Pancreas (tissue), 10 donors: Measurements from ENCODE around the gene CRAMP1. TPM values are rescaled to one million over a fixed set of nuclear protein-coding genes. Genes with fewer than 3 reads are reported as not detected.

Source experiments
- ATAC-seq, 4 donors: fragments of 200-7000 bp; cut with Tn5 transposase; one replicate each; pipeline versions ENCODE4 v1.8.0 to v1.9.1; 2020; ENCODE audit warnings: mild to moderate bottlenecking in 4 of 4, moderate library complexity in 4 of 4
- DNase-seq, 6 donors: peaks; one replicate each; pipeline ENCODE4 v3.0.0-alpha.2; 2020
- FAIRE-seq: peaks from 2 replicates; lab custom pipeline; 2012; peaks lifted over from hg19 to GRCh38; lab: Jason Lieb, UNC
- H3K27ac ChIP-seq, 4 donors: fragments of 200-600 bp; sonication (generic); 1 replicate in 3 of 4; 2 replicates in 1 of 4; pipeline versions ENCODE4 v1.5.0 to v1.8.0; 2020
- H3K27me3 ChIP-seq, 4 donors: fragments of 200-600 bp; one replicate each; pipeline ENCODE4 v1.8.0; 2021
- H3K36me3 ChIP-seq, 3 donors: fragments of 200-600 bp; sonication (generic) in 1 of 3; one replicate each; pipeline versions ENCODE4 v1.5.0 to v1.8.0; 2020 to 2021
- H3K4me1 ChIP-seq, 3 donors: fragments of 200-600 bp; one replicate each; pipeline ENCODE4 v1.8.0; 2021
- H3K4me3 ChIP-seq, 4 donors: fragments of 200-600 bp; sonication (generic) in 2 of 4; one replicate each; pipeline versions ENCODE4 v1.5.0 to v1.8.0; 2020 to 2021
- H3K9me3 ChIP-seq, 4 donors: fragments of 200-600 bp; one replicate each; pipeline ENCODE4 v1.8.0; 2021
- WGBS, 2 donors: extraction: QIAGEN DNeasy Blood & Tissue Kit; methylation state at CpG; one replicate each; pipeline ENCODE4 v1.1.7; 2013; 5-methylcytosine and 5-hydroxymethylcytosine counted together
- intact Hi-C, 3 donors: fragments of 100-400 bp; cut with DNase I; formaldehyde crosslinking; loops; one replicate each; pipeline versions ENCODE4 v1.11.1 to v1.14.2; 2022
- polyA plus RNA-seq, 2 donors: library from polyadenylated mRNA; stranded (reverse); fragments of 200-250 nt; gene quantifications; one replicate each; pipeline ENCODE4 v1.2.3, GENCODE V29; 2013
- total RNA-seq, 6 donors: library from RNA; stranded (reverse); fragmentation: NEBNext Ultra II Directional in 4 of 6; extraction: Animal tissue kit (Norgen Biotek cat#: 25700) in 4 of 6; gene quantifications; one replicate each; pipeline versions ENCODE4 v1.2.1 to v1.2.4, GENCODE V29; 2021 to 2023
- TF ChIP-seq, protein P1 (sequence below), 4 donors: fragments of 200-600 bp; sonication (generic) in 3 of 4; IDR thresholded peaks; one replicate each; pipeline versions ENCODE4 v1.5.0 to v1.8.0; 2021; ENCODE audit warnings: antibody characterized with exemption in 4 of 4
- donor health status: healthy with polysubstance abuse.
- donor health status: DM: no; HTN: no; CAD: no; lungs with moderate emphysema.
- donor health status: DM: no; HTN: no; CAD: no.
- donor health status: control.
- donor health status: control.
- donor health status: Bipolar disorder and iron deficiency.
- donor health status: DM: yes; HTN: yes; CAD: no.
- donor health status: DM: no; HTN: no; CAD: no.
- donor health status: DM: no; HTN: no; CAD: no.
- donor health status: DM: yes; HTN: yes; CAD: no.

Gene CRAMP1
- total and polyA plus RNA-seq, 8 donors, result 4.6 to 16.2 (median 7.2) TPM

DNA sequence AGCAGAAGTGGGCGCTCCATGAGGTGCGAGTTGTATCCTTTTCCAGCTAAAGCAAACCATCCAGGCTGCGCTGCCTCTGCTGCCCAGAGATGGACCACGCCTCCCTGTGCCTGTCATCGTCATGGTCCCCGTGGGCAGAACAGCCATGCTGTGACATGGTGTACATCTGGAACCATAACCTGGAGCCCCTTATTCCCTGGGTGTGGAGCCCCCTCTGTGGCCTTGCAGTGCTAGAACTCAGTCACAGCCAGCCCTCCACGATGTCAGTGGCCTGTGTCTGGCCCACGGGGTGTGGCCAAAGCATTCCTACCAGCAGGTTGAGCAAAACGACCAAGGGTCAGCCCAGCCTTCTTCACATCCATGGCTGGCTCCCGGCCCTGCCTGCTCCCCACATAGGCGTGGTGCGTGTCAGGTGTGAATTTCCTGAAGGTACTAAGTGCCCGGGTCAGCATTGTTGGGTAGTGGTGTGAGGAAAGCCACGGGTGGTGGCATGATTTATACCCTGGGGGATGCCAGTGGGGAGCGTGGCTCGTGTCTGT is 43.2 kb downstream of the CRAMP1 start:
- Histone ChIP-seq H3K4me1 (no peaks in the 10 kb centered on the region), H3K9me3 (no peaks in the 10 kb centered on the region), H3K36me3 (peaks cover 2 to 34% (median 16%) of the 10 kb centered on the region in 3 donors), H3K27ac (no peak overlapping the region), H3K27me3 (no peaks in the 10 kb centered on the region), H3K4me3 (no peak overlapping the region)
- ATAC-seq (no peak), DNase-seq (no peak), FAIRE-seq (no peak)
- intact Hi-C loops, result no loop called here
- WGBS, 2 donors, result 87 to 92% methylated on average over 16 of the region's 16 CpGs
- TF ChIP-seq, protein P1, sequence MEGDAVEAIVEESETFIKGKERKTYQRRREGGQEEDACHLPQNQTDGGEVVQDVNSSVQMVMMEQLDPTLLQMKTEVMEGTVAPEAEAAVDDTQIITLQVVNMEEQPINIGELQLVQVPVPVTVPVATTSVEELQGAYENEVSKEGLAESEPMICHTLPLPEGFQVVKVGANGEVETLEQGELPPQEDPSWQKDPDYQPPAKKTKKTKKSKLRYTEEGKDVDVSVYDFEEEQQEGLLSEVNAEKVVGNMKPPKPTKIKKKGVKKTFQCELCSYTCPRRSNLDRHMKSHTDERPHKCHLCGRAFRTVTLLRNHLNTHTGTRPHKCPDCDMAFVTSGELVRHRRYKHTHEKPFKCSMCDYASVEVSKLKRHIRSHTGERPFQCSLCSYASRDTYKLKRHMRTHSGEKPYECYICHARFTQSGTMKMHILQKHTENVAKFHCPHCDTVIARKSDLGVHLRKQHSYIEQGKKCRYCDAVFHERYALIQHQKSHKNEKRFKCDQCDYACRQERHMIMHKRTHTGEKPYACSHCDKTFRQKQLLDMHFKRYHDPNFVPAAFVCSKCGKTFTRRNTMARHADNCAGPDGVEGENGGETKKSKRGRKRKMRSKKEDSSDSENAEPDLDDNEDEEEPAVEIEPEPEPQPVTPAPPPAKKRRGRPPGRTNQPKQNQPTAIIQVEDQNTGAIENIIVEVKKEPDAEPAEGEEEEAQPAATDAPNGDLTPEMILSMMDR (IDR thresholded peaks at IDR 0.05), result no peak

DNA sequence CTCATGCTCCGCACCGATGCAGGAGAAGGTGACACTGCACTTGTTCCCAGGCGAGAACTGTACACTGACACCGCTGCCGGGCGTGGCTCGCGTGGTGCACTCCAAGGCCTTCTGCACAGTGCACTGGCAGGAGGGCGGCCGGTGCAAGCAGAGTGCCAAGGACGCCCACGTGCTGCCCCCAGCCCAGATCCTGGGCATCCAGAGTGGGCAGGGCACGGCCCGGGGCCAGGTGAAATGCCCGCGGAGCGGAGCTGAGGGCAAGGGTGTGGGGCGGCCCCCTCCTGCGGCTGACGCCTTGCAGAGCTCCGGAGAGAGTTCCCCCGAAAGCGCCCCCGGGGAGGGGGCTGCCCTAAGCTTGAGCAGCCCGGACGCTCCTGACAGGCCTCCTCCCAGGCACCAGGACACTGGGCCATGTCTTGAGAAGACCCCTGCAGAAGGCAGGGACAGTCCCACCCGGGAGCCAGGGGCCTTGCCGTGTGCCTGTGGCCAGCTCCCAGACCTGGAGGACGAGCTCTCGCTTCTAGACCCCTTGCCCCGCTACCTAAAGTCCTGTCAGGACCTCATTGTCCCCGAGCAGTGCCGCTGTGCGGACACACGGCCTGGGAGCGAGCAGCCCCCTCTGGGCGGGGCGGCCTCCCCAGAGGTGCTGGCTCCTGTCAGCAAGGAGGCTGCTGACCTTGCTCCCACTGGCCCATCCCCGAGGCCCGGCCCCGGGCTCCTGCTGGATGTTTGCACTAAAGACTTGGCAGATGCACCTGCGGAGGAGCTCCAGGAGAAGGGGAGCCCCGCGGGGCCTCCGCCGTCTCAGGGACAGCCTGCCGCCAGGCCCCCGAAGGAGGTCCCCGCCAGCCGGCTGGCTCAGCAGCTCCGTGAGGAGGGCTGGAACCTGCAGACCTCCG is 44.0 kb downstream of the CRAMP1 start:
- no peak for ATAC-seq
- H3K36me3 ChIP-seq, result peaks cover 2 to 37% (median 16%) of the 10 kb centered on the region in 3 donors
- 93 to 94% methylated on average over 52 of the region's 52 CpGs for WGBS, 2 donors

GRCh38 chr16:1656808-1657617 is 44.9 kb downstream of the CRAMP1 start:
- DNase-seq, result no peak
- TF ChIP-seq, protein P1 (IDR thresholded peaks at IDR 0.05), result no peak
- Histone ChIP-seq H3K4me3 (no peak overlapping the region), H3K27ac (no peak overlapping the region), H3K4me1 (no peaks in the 10 kb centered on the region), H3K9me3 (no peaks in the 10 kb centered on the region), H3K27me3 (no peaks in the 10 kb centered on the region), H3K36me3 (peaks cover 2 to 37% (median 16%) of the 10 kb centered on the region in 3 donors)
- 86 to 87% methylated on average over 24 of the region's 24 CpGs for WGBS, 2 donors
- FAIRE-seq, result no peak
- no peak for ATAC-seq
- intact Hi-C loops, result no loop called here

More for the DNA sequence above, 44.0 kb downstream of the CRAMP1 start:
- H3K27ac ChIP-seq, result no peak overlapping the region
- H3K4me1 ChIP-seq, result no peaks in the 10 kb centered on the region
- intact Hi-C loops, result no loop called here
- TF ChIP-seq, protein P1 (IDR thresholded peaks at IDR 0.05), result no peak
- H3K27me3 ChIP-seq, result no peaks in the 10 kb centered on the region
- no peak overlapping the region for H3K4me3 ChIP-seq
- FAIRE-seq, result no peak
- no peak for DNase-seq
- H3K9me3 ChIP-seq, result no peaks in the 10 kb centered on the region

- H3K9me3 ChIP-seq, result no peaks in the 10 kb centered on the region
- no peak overlapping the region for H3K27ac ChIP-seq
- ATAC-seq, result no peak
- no peaks in the 10 kb centered on the region for H3K4me1 ChIP-seq
- H3K27me3 ChIP-seq, result no peaks in the 10 kb centered on the region
- no peak for DNase-seq
- H3K36me3 ChIP-seq, result peaks cover 2 to 43% (median 19%) of the 10 kb centered on the region in 3 donors
- intact Hi-C loops, result no loop called here
- no peak overlapping the region for H3K4me3 ChIP-seq
- TF ChIP-seq, protein P1 (IDR thresholded peaks at IDR 0.05), result no peak
- FAIRE-seq, result no peak
- 96% methylated on average over 13 of the region's 13 CpGs for WGBS, 2 donors
These were observed 45.7 kb downstream of the CRAMP1 start for GRCh38 chr16:1657841-1658240.
